NT2/D1 (cell line): ENCODE measurements around the gene ZNF689.

Source experiments
- DNase-seq: peaks from one replicate; pipeline ENCODE4 v3.0.0-alpha.2; 2011; ENCODE audit warnings: low read depth, low spot score
- H3K27me3 ChIP-seq: 2 replicates; pipeline ENCODE4 v1.6.0; 2011; ENCODE audit warnings: mild to moderate bottlenecking; ENCODE audit not compliant: insufficient read length, insufficient read depth
- H3K36me3 ChIP-seq: 2 replicates; pipeline ENCODE4 v1.6.1; 2011; ENCODE audit warnings: mild to moderate bottlenecking, low read length, mixed read lengths; ENCODE audit not compliant: insufficient read depth, insufficient read length
- H3K4me1 ChIP-seq: 2 replicates; pipeline ENCODE4 v1.5.1; 2011; ENCODE audit not compliant: insufficient read depth, insufficient read length
- H3K4me3 ChIP-seq: 2 replicates; pipeline ENCODE4 v1.5.1; 2011; ENCODE audit warnings: low read depth; ENCODE audit not compliant: insufficient read length
- H3K9ac ChIP-seq: 2 replicates; pipeline ENCODE4 v1.6.0; 2011; ENCODE audit warnings: low read depth; ENCODE audit not compliant: insufficient read length
- H3K9me3 ChIP-seq: 2 replicates; pipeline ENCODE4 v1.5.1; 2011; ENCODE audit warnings: mild to moderate bottlenecking, low read length; ENCODE audit not compliant: insufficient read depth
- SUZ12 ChIP-seq: IDR thresholded peaks from 2 replicates; pipeline ENCODE4 v1.6.1; 2011; ENCODE audit not compliant: insufficient read length, insufficient read depth; ENCODE audit errors: extremely low read depth
- YY1 ChIP-seq: IDR thresholded peaks from 2 replicates; pipeline ENCODE4 v1.6.1; 2011; ENCODE audit not compliant: insufficient read length, insufficient read depth
- ZNF274 ChIP-seq: IDR thresholded peaks from 2 replicates; pipeline ENCODE4 v1.6.1; 2011; ENCODE audit warnings: mild to moderate bottlenecking, low read depth, low read length

ZNF689 gene

GRCh38 chr16:30570636-30571444 lies 39.3 kb downstream of the ZNF689 start:
- no peaks in the 10 kb centered on the region for H3K36me3 ChIP-seq
- H3K4me3 ChIP-seq = peak overlapping the region; percentile 82
- H3K4me1 ChIP-seq = peaks cover 6% of the 10 kb centered on the region
- TF ChIP-seq YY1 (no peak), SUZ12 (no peak), ZNF274 (no peak)
- no peaks in the 10 kb centered on the region for H3K9me3 ChIP-seq
- no peak for DNase-seq
- peak overlapping the region; percentile 95 for H3K9ac ChIP-seq
- H3K27me3 ChIP-seq = no peaks in the 10 kb centered on the region

- DNase-seq = no peak
- Histone ChIP-seq H3K9me3 (no peaks in the 10 kb centered on the region), H3K27me3 (no peaks in the 10 kb centered on the region), H3K4me3 (no peak overlapping the region), H3K9ac (no peak overlapping the region), H3K4me1 (peaks cover 6% of the 10 kb centered on the region), H3K36me3 (no peaks in the 10 kb centered on the region)
- TF ChIP-seq SUZ12 = no peak
Observed at GRCh38 chr16:30569746-30570635, 40.2 kb downstream of the ZNF689 start.

DNA sequence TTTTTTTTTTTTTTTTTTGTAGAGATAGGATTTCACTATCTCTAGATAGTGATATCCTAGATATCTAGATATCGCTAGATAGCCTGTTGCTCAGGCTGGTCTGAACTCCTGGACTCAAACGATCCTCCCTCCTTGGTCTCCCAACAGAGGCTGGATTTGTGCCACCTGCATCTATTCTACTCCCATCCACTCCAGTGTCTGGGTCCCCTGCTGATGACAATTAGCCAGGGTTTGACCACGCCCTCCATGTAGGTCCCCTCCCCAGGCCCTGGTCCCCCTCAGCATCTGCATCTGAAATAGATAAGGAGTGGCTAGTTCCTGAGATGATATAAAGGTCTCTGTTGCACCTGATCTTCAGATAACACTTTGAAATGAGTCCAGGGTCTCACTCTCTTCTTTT lies 40.9 kb downstream of the ZNF689 start:
- Histone ChIP-seq H3K36me3 (no peaks in the 10 kb centered on the region), H3K4me1 (peaks cover 6% of the 10 kb centered on the region), H3K9me3 (no peaks in the 10 kb centered on the region), H3K27me3 (no peaks in the 10 kb centered on the region), H3K4me3 (no peak overlapping the region), H3K9ac (no peak overlapping the region)
- TF ChIP-seq SUZ12 (no peak), ZNF274 (no peak), YY1 (no peak)
- DNase-seq = no peak

- DNase-seq = no peak
- Histone ChIP-seq H3K4me3 (no peak overlapping the region), H3K36me3 (no peaks in the 10 kb centered on the region), H3K9me3 (no peaks in the 10 kb centered on the region), H3K9ac (no peak overlapping the region), H3K4me1 (peaks cover 6% of the 10 kb centered on the region), H3K27me3 (no peaks in the 10 kb centered on the region)
- no peak for TF ChIP-seq SUZ12
- no peak for TF ChIP-seq ZNF274
- no peak for TF ChIP-seq YY1
Observed at GRCh38 chr16:30567991-30568638, 42.1 kb downstream of the ZNF689 start.

GRCh38 chr16:30567160-30567990 lies 42.8 kb downstream of the ZNF689 start:
- no peak overlapping the region for H3K4me3 ChIP-seq
- H3K36me3 ChIP-seq = no peaks in the 10 kb centered on the region
- DNase-seq = no peak
- no peaks in the 10 kb centered on the region for H3K27me3 ChIP-seq
- H3K9me3 ChIP-seq = no peaks in the 10 kb centered on the region
- TF ChIP-seq ZNF274 = no peak
- TF ChIP-seq SUZ12 = no peak
- no peak for TF ChIP-seq YY1
- peaks cover 6% of the 10 kb centered on the region for H3K4me1 ChIP-seq
- H3K9ac ChIP-seq = no peak overlapping the region

DNA sequence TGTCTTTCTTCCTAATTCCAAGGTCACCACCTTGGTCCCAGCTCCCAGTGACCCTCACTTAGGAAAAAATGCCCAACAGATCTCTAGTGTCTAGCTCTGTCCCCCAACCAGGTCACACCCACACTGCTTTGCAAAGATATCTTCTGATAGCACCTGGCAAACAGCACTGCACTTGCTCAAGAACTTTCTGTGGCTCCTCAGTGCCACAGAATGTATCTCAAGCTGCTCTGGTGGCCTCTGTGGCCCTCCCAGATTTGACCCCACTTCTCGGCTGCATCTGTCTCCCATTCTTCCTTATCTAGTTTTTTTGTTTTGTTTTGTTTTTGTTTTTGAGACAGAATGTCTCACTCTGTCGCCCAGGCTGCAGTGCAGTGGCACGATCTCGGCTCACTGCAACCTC lies 43.7 kb downstream of the ZNF689 start:
- TF ChIP-seq YY1 (no peak), SUZ12 (no peak), ZNF274 (no peak)
- Histone ChIP-seq H3K36me3 (no peaks in the 10 kb centered on the region), H3K4me1 (peaks cover 6% of the 10 kb centered on the region), H3K27me3 (no peaks in the 10 kb centered on the region), H3K9me3 (no peaks in the 10 kb centered on the region), H3K9ac (no peak overlapping the region), H3K4me3 (no peak overlapping the region)
- DNase-seq = no peak
